Measurements from ENCODE around the gene DOCK3.

GRCh38 chr3:50912746-50913145 lies 238.0 kb downstream of the DOCK3 start:
- TF ChIP-seq EP300 (IDR thresholded peaks at IDR 0.05) (no peak), CTCF (IDR thresholded peaks at IDR 0.05) (no peak), POLR2A (IDR thresholded peaks at IDR 0.05) (no peak)

Measured in ovary (tissue), 3 donors.